GM21515 (cell line): ENCODE results near the gene METTL1.
"Not testable (repeated sequence)": the region's sequence is repeated elsewhere in the genome, so short reads cannot be mapped to it uniquely, and the experiment has no call there.

Experiments used
- ATAC-seq: cut with Tn5 transposase; IDR thresholded peaks from one replicate; pipeline ENCODE4 v1.9.1; 2021; ENCODE audit not compliant: unreplicated experiment

Gene METTL1

DNA sequence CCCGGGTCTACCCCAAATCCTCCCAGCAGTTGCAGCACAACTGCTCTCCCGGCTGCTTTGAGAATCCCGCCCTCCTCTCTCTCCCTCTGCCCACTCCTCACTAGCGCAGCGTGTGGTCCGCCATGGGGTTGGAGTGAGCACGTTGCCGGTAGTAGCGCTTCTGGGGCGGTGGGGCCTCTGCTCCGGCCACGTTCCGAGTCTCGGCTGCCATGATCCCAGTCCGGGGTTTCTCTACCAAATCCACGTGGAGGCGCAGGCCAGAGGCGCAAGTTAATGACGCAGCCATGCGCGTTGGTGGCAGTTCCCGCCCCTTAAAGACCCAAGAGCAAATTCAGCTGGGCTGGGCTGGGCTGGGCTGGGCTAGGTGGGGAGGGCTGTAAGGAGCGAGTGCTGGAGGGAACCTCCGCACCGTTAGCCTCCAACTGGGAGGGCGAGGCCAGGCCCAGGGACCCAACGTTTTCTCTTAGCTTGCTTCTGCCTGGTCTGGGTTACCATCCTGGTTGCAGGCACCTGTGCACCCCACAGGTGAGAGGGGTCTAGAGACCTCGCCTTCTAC is at the start of gene METTL1:
Gene METTL1, minus strand, starts transcription at position 233 of the 556 bp plus-strand sequence. Its CDS starts 22 bp downstream, at position 211.
- peak; percentile 82 for ATAC-seq

DNA sequence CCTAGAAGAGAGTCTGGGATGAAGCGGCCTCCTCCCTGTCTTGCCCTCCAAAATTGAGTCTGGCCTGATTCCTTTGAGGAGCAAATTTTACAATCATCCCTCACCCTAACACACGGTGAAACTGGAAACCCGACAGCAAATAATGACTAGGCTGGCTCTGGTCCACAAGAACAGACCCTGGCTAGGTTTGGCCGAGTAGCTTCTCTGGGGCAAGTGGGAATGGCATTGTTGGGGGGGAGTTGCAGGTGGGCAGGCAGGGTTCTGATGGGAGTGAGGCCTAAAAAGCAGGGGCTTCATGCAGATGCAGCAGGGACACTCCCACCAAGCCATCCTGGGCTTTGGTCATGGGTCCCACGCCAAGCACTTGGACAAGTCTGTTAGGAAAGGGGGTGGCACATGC is 49.1 kb upstream of the METTL1 start:
- not testable (repeated sequence) for ATAC-seq

DNA sequence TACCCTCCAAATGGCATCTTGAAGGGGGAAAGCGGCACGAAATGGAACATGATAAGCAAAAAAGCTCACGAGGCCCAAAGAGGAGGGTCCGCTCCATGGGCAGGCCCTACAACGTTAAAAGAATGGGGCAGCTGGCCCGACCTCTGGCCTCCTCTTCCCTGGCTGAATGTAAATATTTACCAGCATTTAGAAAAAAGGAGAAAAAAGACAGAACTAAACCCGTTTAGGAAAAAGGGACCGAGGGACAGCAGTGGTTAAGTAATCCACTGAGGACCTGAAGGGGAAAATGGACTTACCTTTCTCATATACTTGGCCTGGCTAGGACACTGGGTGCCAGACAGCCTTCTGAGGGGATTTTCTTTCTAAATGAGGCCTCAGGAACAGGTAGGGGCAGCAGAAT is 48.2 kb upstream of the METTL1 start:
- not testable (repeated sequence) for ATAC-seq

DNA sequence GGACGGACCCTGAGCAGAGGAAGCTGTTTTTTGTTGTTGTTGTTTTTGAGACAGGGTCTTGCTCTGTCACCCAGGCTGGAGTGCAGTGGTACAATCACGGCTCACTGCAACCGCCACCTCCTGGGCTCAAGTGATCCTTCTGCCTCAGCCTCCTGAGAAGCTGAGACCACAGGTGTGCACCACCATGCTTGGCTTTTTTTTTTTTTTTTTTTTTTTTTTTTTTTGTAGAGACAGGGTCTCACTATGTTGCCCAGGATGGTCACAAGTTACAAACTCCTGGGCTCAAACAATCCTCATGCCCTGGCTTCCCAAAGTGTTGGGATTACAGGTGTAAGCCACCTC is 46.1 kb upstream of the METTL1 start:
- not testable (repeated sequence) for ATAC-seq

DNA sequence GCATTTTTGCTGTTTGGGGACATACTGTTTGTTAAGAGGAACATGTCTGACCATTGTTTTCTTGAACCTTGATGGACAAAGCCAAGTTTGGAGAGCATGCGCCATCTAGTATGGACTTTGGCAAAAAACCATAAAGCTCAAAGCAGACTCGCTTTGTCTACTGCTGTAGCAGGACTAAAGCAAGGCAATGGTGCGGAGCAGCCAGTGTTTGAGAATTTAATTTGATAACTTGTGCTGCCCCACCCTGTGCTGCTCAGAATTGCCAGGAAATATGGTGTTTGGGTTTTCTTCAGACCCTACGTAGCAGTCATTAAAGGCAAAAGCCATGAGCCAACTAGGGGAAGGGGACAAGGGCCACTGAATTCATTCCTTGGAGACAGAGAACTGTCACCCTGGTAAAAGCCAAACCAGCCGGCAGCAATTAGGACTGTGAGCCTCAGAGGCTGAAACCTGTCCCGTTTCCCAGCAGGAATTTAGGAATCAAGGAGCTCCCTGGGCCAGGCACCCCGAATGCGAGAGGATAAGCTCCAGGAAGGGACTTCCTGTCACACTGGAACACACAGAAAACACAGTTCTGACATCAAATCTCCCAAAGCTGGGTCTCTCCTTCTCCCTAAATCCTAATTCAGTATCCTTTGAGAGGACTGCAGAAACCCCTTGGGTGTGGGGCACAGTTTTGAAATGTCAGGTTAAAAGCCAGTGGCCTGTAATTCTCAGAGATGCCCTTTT is 45.5 kb upstream of the METTL1 start:
- no peak for ATAC-seq

DNA sequence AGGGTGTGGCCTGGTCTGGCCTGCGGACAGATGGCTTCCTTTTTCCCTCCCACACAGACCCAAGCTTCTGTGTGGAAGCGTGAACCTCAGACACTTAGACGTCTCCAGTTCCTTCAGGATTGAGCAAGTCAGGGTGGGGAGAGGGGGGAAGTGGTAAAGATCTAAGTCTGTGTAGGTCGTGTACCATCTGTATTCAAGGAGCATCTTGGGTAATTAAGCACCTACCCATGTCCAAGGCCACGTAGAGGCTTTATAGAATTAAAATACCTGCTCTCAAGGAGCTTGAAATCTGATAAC is 44.9 kb upstream of the METTL1 start:
- ATAC-seq: no peak

DNA sequence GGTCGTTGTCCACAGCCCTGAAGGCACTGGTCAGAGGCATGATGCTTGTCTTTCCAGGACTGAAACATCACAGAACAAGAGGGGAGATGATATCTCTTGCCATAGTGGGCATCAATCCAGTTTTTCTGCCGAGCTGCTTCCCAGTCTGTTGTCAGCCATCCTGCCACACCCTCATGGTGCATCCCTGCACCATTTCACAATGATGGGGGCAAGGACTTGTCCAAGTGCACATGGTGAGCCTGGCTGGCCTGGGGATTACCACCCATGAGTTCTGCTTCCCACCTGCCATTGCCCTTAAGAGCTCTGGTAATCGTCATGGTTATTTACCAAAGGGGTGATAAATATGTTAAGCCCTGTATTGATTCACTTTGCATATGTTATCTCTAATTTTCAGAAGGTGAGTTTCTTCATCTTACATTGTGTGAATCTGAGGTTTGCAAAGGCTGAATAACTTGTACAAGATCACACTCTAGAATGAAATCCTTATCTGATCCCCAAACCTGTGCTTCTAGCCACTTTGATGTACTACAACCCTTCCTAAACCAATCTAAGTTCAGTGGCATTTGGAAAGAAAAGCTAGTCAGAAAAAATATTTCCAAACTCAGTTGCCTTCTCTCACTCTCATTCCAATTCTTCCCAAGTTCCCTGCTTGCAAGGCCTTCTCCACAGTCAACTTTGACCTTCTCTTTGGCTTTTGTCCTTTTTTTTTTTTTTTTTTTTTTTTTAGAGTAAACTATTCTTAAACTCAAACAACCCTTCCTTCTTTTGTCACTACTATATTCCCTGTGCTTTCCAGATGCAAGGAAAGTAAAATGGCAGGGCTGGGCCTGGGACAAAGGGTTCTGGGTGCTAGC is 44.3 kb upstream of the METTL1 start:
- ATAC-seq: no peak

DNA sequence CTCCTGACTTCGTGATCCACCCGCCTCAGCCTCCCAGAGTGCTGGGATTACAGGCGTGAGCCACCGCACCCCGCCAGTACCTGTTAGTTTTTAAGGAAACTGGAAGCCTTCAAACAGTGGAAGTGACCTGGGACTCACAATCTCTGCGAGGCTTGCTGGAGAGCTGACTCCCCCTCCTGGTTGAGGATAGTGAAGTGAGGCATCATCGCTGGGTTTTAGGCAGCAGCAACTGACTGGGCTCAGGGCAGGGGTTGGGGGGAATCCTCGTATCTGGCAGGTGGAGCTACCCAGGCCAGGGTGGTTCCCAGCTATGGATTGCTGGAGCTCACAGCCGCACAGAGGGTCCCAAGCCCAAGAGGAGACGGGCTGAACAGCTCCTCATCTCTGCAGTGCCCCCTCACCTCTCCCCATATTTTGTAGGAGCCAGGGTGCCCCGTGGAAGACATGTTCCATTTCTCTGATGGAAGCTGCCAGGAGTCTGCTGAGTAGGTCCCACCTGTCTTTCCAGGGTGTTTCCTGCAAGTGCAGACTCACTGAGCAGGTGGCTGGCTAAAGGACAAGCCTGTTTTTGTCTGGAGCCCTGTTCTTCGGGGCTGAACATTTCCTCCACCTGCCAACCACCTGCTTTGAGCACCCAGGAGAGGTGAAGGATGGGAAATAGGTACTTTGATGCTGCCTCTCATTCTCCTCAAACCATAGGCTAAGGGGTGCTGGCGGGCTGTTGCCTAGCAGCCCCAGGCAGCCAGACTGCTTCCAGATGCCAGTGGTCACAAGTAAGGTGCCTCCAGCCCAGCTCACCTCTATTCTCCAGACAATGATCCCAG is 43.5 kb upstream of the METTL1 start:
- ATAC-seq: no peak

DNA sequence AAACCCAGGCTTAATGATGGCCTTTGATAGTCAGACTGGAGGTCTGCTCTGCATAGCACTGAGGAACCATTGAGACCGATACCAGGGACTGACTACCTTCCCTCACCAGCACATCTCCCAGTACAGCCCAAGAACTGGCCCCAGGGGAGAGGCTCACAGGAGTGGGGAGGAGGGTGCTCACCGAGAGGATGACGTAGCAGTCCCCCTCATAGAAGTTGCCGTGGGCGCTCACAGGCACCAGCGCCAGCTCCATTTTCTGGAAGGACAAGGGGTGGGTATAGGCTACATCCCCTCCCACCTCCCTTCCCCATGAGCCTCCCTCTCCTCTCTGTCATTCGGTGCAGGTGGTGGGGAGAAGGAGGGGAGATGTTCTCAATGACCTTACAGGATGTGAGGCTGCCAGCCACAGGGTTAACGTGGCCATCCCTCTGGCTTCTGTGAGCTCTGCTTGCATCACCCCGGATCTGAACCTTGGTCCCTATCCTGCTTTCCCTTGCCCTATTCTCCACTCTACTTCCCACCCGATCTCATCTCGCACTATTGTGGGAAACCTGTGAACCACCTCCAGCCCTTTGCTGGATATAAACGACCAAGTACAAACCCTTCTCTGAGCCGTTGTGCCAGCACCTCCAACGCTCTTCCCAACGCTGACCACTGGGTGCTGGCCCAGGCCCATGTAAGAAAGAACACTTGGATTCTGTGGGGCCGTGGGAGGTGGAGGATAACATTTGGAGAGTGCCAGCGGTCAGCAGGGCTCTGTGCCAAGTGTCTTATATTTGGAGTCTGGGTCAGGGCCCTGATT is 42.3 kb upstream of the METTL1 start:
- ATAC-seq: no peak

DNA sequence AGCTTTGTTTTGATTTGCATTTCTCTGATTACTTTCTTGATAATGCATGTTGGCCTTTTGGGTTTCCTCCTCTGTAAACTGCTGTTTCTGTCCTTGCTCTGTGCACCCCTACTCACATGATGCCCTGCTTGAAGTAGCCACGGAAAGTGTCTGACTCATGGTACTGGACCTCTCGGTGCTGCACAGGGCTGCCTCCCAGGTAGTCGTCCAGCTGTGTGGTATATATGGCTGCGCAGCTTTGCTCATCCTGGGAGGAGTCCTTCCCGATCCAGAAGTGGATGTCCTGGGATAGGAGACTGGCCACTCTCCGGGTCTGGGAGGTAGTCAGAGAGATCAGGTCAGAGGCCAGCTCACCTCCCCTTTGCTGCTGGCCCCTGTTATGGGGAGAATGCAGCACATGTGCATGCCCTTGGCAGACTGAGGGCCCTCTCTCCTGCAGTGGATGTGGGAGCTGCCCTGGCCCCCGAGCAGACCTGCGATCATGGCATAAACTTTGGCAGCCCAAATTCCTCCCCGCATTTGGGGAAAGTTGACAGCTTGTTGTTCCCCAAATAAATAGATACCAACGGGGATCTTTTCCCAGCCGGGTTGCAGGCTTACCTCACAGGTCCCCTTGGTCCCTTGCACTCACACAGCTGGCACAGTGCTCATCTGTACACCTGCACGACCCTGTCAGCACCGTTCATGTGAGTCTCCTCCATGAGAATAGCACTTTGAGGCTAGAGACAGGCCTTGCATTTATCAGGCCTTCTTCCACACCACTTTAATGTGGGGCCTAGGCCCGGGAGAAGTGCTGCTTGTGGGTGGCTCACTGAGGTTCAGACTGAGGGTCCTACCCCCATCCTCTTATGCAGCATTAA is 41.4 kb upstream of the METTL1 start:
- ATAC-seq: no peak

DNA sequence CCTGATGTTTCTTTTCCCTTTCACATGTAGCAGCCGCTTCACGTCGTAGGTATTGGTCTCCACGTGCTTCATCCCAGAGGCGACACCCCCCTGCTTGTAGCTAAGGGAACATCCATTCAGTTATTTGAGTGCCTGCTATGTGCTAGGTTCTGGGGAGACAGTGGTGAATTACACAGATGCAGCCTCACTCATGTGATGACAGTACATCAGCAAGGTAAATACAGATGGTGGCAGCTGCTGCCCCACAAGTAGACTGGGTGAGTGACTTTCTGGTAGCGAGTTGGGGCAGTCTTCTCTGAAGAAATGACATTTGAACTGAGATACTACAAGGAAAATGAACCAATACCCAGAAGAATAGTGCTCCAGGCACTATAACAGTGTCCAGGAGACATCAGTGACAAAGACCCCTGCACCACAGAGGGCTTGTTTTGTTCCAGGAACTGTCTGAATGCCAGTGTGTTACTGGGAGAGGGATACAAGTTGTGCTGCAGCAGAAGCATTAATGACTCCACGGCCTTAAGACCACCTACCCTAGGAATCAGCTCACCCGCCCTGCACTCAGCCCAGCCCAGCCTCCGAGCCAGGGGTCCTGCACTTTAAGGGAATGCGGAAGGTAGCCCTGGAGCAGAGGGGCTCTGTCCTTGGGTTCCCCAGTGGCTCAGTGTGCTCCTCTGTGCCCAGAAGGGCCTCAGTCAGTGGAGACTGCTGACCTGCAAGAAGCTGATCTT is 39.3 kb upstream of the METTL1 start:
- ATAC-seq: no peak

DNA sequence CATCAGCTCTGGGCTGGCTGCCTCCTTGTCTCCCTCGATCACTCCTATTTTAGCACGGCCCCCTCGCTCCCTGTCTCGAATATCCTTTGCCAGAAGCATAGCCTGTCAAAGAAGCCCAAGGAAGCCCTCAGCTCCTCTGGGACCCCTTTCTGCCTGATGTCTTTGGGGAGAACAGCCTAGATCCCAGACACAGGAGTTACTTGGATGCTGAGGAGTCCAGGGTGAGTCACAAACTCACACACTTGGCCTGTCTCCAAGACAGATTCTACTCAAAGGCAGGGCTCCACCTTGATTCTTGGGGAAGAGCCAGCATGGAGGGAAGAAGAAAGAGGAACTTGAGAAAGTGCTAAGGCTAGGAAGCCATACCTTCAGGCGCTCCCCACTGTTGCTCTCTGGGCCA is 38.5 kb upstream of the METTL1 start:
- no peak for ATAC-seq

DNA sequence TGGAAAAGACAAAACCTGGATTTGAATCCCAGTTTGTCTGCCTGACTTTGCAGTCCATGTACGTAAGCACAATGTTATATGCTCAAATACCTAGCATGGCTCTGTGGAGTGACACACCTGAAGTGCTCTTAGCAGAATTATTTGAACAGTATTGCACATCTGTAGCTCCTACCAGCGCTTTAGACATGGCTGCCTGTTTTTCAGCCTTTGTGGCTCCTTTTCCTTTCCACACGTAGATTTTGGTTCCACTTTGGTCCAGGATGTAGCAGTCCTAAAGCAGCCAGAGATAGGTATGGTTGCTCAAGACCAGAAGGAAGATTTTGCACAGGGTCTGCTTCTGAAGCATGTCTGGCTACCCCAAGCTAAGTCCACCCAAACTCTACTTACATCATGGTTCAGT is 37.5 kb upstream of the METTL1 start:
- no peak for ATAC-seq

DNA sequence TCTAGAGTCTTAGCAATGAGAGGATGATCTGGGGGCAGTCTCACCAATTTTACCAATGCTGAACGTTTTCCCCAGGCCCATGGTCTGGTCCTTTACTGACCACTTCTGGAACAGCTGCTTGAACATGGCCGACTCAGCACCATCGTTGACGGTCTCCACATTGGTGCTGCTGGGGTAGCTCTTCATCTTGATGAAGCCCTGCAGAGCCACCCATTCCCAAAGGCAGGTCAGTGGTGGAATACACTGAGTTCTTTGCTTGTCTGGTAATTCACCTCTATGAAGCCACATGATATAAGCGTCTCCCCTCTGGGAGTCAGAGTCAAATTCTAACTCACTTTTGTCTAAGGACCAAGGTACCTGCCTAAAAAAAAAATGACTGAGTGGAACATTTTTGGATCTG is 36.4 kb upstream of the METTL1 start:
- ATAC-seq: no peak

DNA sequence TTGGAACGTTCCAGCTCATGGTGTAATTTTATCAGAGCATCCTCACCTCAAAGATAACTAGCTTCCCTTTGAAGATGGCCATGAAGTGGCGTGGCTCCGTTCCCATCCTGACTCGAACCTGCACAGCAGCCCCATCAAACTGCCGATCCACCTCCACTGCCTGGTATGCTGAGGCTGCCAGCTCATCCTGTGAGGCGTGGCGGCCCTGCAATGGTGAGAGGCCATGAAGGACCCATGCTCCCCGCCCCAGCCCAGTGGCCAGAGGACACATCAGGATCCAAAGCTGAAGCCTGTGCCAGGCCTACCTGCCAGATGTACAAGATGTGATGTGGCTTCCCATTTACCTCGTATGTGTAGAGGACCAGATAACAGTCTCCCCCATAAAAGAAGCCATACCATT is 35.4 kb upstream of the METTL1 start:
- ATAC-seq: no peak

DNA sequence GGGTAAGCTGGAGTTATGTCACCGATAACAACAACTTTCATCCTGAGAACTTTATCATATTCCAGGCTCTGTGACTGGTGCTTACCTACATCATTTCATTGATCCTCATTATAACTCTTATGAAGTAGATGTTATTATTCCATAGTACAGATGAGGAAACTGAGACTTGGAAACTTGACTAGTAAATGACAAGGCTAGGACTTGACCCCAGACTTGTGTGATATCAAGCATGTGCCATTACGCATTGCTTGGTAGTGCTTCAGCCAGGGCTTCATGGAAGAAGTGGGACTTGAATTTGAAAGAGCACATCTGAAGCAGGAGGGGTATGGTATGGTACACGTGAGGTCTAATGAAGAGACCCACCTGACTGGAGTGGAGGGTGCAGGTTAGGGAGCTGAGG is 34.8 kb upstream of the METTL1 start:
- no peak for ATAC-seq

DNA sequence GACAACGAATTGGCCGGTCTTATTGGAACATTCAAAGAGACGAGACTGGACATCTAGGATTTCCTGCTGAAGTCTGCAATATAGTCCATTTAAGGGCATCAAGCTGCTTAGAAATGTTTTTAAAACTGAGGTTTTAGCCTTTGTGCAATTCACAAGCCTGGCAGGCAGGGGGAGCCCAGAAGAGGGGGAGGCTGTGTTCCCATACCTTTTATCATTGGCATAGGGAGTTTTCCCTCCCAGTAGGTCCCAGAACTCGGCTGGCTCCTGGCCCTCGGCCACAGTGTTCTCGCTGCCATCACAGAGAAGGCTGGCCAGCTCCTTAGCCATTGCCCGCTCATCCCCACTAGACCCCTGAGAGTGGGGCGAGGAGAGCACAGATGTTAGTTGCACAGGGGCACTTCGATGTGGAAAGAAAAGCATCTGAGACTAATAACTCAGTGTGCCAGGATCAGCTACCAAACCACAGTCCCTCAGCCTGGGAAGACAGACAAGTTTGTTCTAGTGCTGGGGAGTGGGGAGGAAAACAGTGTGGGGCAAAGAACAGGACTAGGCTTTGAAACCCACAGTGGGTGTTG is 31.5 kb upstream of the METTL1 start:
- no peak for ATAC-seq

DNA sequence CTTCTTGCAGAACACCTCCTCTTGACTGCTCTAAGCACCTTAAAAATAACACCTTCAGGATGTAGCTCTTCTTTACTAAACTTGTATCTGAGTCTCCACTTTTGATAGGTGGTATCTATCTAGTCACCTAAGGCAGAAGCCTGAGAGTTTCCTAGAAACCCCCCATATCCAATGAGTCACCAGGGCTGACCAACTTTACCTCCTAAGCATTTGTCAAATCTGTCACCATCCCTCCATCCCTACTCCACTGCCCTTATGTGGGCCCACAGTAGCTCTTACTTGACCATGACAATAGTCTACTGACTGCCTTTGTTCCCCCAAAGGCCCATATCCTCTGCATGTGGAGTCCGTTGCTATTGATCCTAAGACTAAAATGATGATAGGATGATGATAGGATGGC is 30.7 kb upstream of the METTL1 start:
- ATAC-seq: no peak

DNA sequence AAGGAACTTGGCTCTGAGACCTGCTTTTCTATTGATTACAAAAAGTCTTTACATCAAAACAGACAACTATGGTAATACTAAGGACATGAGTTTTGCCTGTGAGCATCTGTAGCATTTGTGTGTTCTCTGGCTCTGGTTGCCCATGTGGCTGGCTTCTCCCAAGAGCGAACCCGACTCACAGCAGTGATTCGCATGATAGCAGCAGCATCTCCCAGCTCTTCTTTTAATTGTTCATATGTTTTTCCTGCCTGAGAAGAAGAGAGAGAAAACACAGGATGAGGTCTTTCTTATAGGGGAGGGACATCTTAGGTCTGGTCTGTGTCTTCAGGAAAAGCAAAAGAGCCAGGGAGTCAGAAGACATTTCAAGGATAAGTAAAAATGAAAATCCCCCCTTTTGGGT is 29.1 kb upstream of the METTL1 start:
- ATAC-seq: no peak
